Spinal cord (tissue), 10 donors: ENCODE measurements around the gene PLA2G3. TPM values are rescaled to one million over a fixed set of nuclear protein-coding genes. Genes with fewer than 3 reads are reported as not detected.
A peak's percentile ranks its signal among the peaks of the same experiment; 100 is the strongest.

Source experiments
- DNase-seq, 6 donors: peaks; one replicate each; pipeline versions ENCODE4 v3.0.0 to v3.0.0-alpha.2; 2013 to 2015; ENCODE audit warnings: low spot score in 6 of 6, low read depth in 4 of 6
- H3K27ac ChIP-seq: one replicate; pipeline ENCODE4 v1.5.1; 2013; ENCODE audit warnings: low read depth, low read length, control low read depth
- H3K27me3 ChIP-seq: one replicate; pipeline ENCODE4 v1.6.1; 2013; ENCODE audit warnings: low read length; ENCODE audit not compliant: control insufficient read depth, insufficient read depth
- H3K36me3 ChIP-seq: one replicate; pipeline ENCODE4 v1.6.1; 2013; ENCODE audit warnings: low read length; ENCODE audit not compliant: control insufficient read depth, insufficient read depth
- H3K4me1 ChIP-seq: one replicate; pipeline ENCODE4 v1.6.1; 2013; ENCODE audit warnings: low read length; ENCODE audit not compliant: control insufficient read depth, insufficient read depth
- H3K4me3 ChIP-seq: one replicate; pipeline ENCODE4 v1.5.1; 2013; ENCODE audit warnings: low read depth, low read length, control low read depth
- H3K9me3 ChIP-seq: one replicate; pipeline ENCODE4 v1.6.1; 2013; ENCODE audit warnings: low read length; ENCODE audit not compliant: control insufficient read depth, insufficient read depth
- WGBS: methylation state at CpG from one replicate; pipeline ENCODE4 v1.1.5; 2013; ENCODE audit warnings: missing lambda C conversion rate; ENCODE audit not compliant: insufficient coverage; 5-methylcytosine and 5-hydroxymethylcytosine counted together
- polyA plus RNA-seq, 2 donors: library from polyadenylated mRNA; unstranded; fragments of 120-200 nt; gene quantifications; one replicate each; pipeline ENCODE4 v1.2.1, GENCODE V29; 2013; ENCODE audit not compliant: insufficient read length in 2 of 2
- small RNA-seq: library from RNA; depleted of rRNA; stranded (forward); fragments of <200 nt; gene quantifications from one replicate; pipeline ENCODE3, GENCODE V24; 2014; ENCODE audit warnings: low replicate concordance
- total RNA-seq, 2 donors: library from RNA; depleted of rRNA in 1 of 2; stranded (reverse); fragments of 120-200 nt in 1 of 2; fragments of >200 nt in 1 of 2; gene quantifications; one replicate each; pipeline versions ENCODE4 v1.2.3 to v1.2.4, GENCODE V29; 2013 to 2014
- donor health status: healthy.

PLA2G3 gene
- total and polyA plus RNA-seq, 4 donors, result 0.77 to 1.7 (median 1.2) TPM

- Histone ChIP-seq H3K27ac (peak overlapping the region; percentile 94), H3K36me3 (peaks cover 37% of the 10 kb centered on the region)
- 1% methylated on average over 9 of the region's 13 CpGs for WGBS
Observed at GRCh38 chr22:31085493-31085824, 54.8 kb downstream of the PLA2G3 start.

GRCh38 chr22:31084811-31085492 is 55.4 kb downstream of the PLA2G3 start:
- peaks cover 90% of the 10 kb centered on the region for H3K4me1 ChIP-seq
- peak overlapping the region; percentile 94 for H3K27ac ChIP-seq
- under 1% methylated on average over 69 of the region's 69 CpGs for WGBS
- H3K9me3 ChIP-seq, result no peaks in the 10 kb centered on the region
- peaks cover 32% of the 10 kb centered on the region for H3K36me3 ChIP-seq
- DNase-seq, result peak in 2 of 6 donors; percentile 79 to 89
- H3K27me3 ChIP-seq, result no peaks in the 10 kb centered on the region
- peak overlapping the region; percentile 79 for H3K4me3 ChIP-seq

More at GRCh38 chr22:31085493-31085824, 54.8 kb downstream of the PLA2G3 start:
- peak in 2 of 6 donors; percentile 34 to 69 for DNase-seq
- H3K4me3 ChIP-seq, result peak overlapping the region; percentile 79
- H3K4me1 ChIP-seq, result peaks cover 89% of the 10 kb centered on the region
- no peaks in the 10 kb centered on the region for H3K27me3 ChIP-seq
- H3K9me3 ChIP-seq, result no peaks in the 10 kb centered on the region

Small RNA genes lying within 50 kb of the gene (small RNA-seq; reads per million reads assigned to genes)
- gene MIR3928, result 0.87 reads per million, percentile 75 among the genes with 10 or more reads in this experiment

Other genes starting within 250 kb of the PLA2G3 start
- 10 to 100 TPM; 15.2 to 26.4 TPM for gene MORC2, start 171.7 kb downstream of the PLA2G3 start, total RNA-seq
- gene MORC2, start 171.7 kb downstream of the PLA2G3 start, polyA plus RNA-seq, result 10 to 100 TPM; 29.8 to 35.1 TPM
- gene TUG1, start 171.2 kb downstream of the PLA2G3 start, total RNA-seq, result 100 to 1,000 TPM; 109 to 118 TPM
- gene TUG1, start 171.2 kb downstream of the PLA2G3 start, polyA plus RNA-seq, result 100 to 1,000 TPM; 109 to 142 TPM
- 10 to 100 TPM; 26.1 to 45.3 TPM for gene SMTN, start 59.2 kb downstream of the PLA2G3 start, total RNA-seq
- gene SMTN, start 59.2 kb downstream of the PLA2G3 start, polyA plus RNA-seq, result 10 to 100 TPM; 38.0 to 61.0 TPM
- gene SELENOM, start 32.9 kb downstream of the PLA2G3 start, total RNA-seq, result 10 to 100 TPM; 45.5 to 85.1 TPM
- 10 to 100 TPM; 40.2 to 47.4 TPM for gene SELENOM, start 32.9 kb downstream of the PLA2G3 start, polyA plus RNA-seq
- 1 to 10 TPM; 3.5 to 4.6 TPM for gene INPP5J, start 17.5 kb downstream of the PLA2G3 start, total RNA-seq
- 10 to 100 TPM; 16.4 to 17.2 TPM for gene INPP5J, start 17.5 kb downstream of the PLA2G3 start, polyA plus RNA-seq
- gene RNF185, start 19.7 kb upstream of the PLA2G3 start, total RNA-seq, result 10 to 100 TPM; 29.7 to 41.0 TPM
- 10 to 100 TPM; 41.1 to 44.1 TPM for gene RNF185, start 19.7 kb upstream of the PLA2G3 start, polyA plus RNA-seq
- 10 to 100 TPM; 29.5 to 37.9 TPM for gene LIMK2, start 71.8 kb upstream of the PLA2G3 start, total RNA-seq
- gene LIMK2, start 71.8 kb upstream of the PLA2G3 start, polyA plus RNA-seq, result 10 to 100 TPM; 30.0 to 35.7 TPM
- 10 to 100 TPM; 26.1 to 38.9 TPM for gene PIK3IP1, start 152.0 kb upstream of the PLA2G3 start, total RNA-seq
- 10 to 100 TPM; 17.1 to 21.3 TPM for gene PIK3IP1, start 152.0 kb upstream of the PLA2G3 start, polyA plus RNA-seq
- gene PATZ1, start 205.8 kb upstream of the PLA2G3 start, total RNA-seq, result 10 to 100 TPM; 18.6 to 31.8 TPM
- gene PATZ1, start 205.8 kb upstream of the PLA2G3 start, polyA plus RNA-seq, result 10 to 100 TPM; 56.9 to 62.5 TPM